SK-N-SH (cell line): Measurements from ENCODE around the gene TRRAP. TPM values are rescaled to one million over a fixed set of nuclear protein-coding genes. Genes with fewer than 3 reads are reported as not detected.

Experiments
- CTCF ChIA-PET: fragments of 300-600, 350-600 bp; formaldehyde crosslinking; extraction: SDS; loops from one replicate; lab custom pipeline; 2021; lab: Yijun Ruan, JAX
- POLR2A ChIA-PET: fragments of 350-600 bp; sonication (Branson Sonifier 250); formaldehyde crosslinking; extraction: SDS; loops from one replicate; lab custom pipeline; 2020; ENCODE audit warnings: antibody characterized with exemption, inconsistent platforms; lab: Yijun Ruan, JAX
- DNase-seq: peaks from one replicate; pipeline ENCODE4 v3.0.0; 2012
- H2AFZ ChIP-seq: fragments of 200-600 bp; sonication (generic); 2 replicates; pipeline ENCODE4 v1.8.1; 2016; ENCODE audit warnings: antibody characterized with exemption, mild to moderate bottlenecking, low read depth
- H3F3A ChIP-seq: fragments of 200-600 bp; sonication (generic); replicated peaks from 2 replicates; pipeline ENCODE3; 2016; ENCODE audit warnings: antibody characterized with exemption, mild to moderate bottlenecking; ENCODE audit not compliant: insufficient read depth
- H3K27ac ChIP-seq, 2 experiments: fragments of 200-500 bp in 1 of 2; fragments of 200-600 bp in 1 of 2; sonication (Bioruptor generic) in 1 of 2; sonication (generic), shearing (Covaris generic) in 1 of 2; 2 replicates each; pipeline versions ENCODE4 v1.5.1 to v1.6.1; 2014 to 2016; ENCODE audit warnings: low read depth in 2 of 2, inconsistent platforms in 1 of 2, low read length in 1 of 2, mild to moderate bottlenecking in 1 of 2, mixed read lengths in 1 of 2
- H3K27me3 ChIP-seq: fragments of 200-600 bp; sonication (generic), shearing (Covaris generic); 2 replicates; pipeline ENCODE4 v1.6.1; 2016; ENCODE audit warnings: mixed run types; ENCODE audit not compliant: insufficient read depth
- H3K36me3 ChIP-seq, 2 experiments: fragments of 200-500 bp in 1 of 2; fragments of 200-600 bp in 1 of 2; sonication (Bioruptor generic) in 1 of 2; sonication (generic) in 1 of 2; replicated peaks in 1 of 2; 2 replicates each; pipeline versions ENCODE3 to v1.5.1; 2014 to 2016; ENCODE audit warnings: low read length in 1 of 2, mild to moderate bottlenecking in 1 of 2; ENCODE audit not compliant: insufficient read depth in 2 of 2, control insufficient read depth in 1 of 2
- H3K4me1 ChIP-seq, 2 experiments: fragments of 200-500 bp in 1 of 2; fragments of 200-600 bp in 1 of 2; sonication (Bioruptor generic) in 1 of 2; sonication (generic), shearing (Covaris generic) in 1 of 2; 2 replicates each; pipeline versions ENCODE4 v1.5.1 to v1.6.1; 2014 to 2016; ENCODE audit warnings: low read depth in 1 of 2, low read length in 1 of 2, mixed run types in 1 of 2; ENCODE audit not compliant: insufficient read depth in 2 of 2, control insufficient read depth in 1 of 2
- H3K4me2 ChIP-seq: fragments of 200-600 bp; sonication (generic), shearing (Covaris generic); 2 replicates; pipeline ENCODE4 v1.6.1; 2017; ENCODE audit warnings: mixed run types
- H3K4me3 ChIP-seq, 2 experiments: fragments of 200-500 bp in 1 of 2; fragments of 200-600 bp in 1 of 2; sonication (Bioruptor generic) in 1 of 2; sonication (generic), shearing (Covaris generic) in 1 of 2; 2 replicates each; pipeline versions ENCODE4 v1.5.1 to v1.8.1; 2014 to 2016; ENCODE audit warnings: low read depth in 2 of 2, inconsistent platforms in 1 of 2, low read length in 1 of 2, mild to moderate bottlenecking in 1 of 2, mixed read lengths in 1 of 2, moderate library complexity in 1 of 2
- H3K79me2 ChIP-seq: fragments of 200-600 bp; sonication (generic); 2 replicates; pipeline ENCODE4 v1.8.1; 2017; ENCODE audit warnings: mild to moderate bottlenecking; ENCODE audit not compliant: insufficient read depth
- H3K9ac ChIP-seq: fragments of 200-600 bp; sonication (generic); 2 replicates; pipeline ENCODE4 v1.6.1; 2017; ENCODE audit warnings: mixed run types
- H3K9me2 ChIP-seq: fragments of 200-600 bp; sonication (generic); 2 replicates; pipeline ENCODE4 v1.6.1; 2017; ENCODE audit warnings: mixed run types
- H3K9me3 ChIP-seq: fragments of 200-600 bp; sonication (generic); 2 replicates; pipeline ENCODE4 v1.6.1; 2017; ENCODE audit warnings: mixed run types, mild to moderate bottlenecking, moderate library complexity
- H4K20me1 ChIP-seq: fragments of 200-600 bp; sonication (generic); 2 replicates; pipeline ENCODE4 v1.6.1; 2017; ENCODE audit warnings: mild to moderate bottlenecking, mixed run types; ENCODE audit not compliant: insufficient read depth
- ELF1 ChIP-seq: IDR thresholded peaks from 2 replicates; pipeline ENCODE4 v1.4.0; 2012
- EP300 ChIP-seq, 2 experiments: IDR thresholded peaks; 2 replicates each; pipeline versions ENCODE4 v1.4.0 to v1.6.1; 2012; ENCODE audit warnings: borderline replicate concordance in 1 of 2, low read depth in 1 of 2, low read length in 1 of 2
- FOSL2 ChIP-seq: IDR thresholded peaks from 2 replicates; pipeline ENCODE4 v1.4.0; 2012; ENCODE audit warnings: low read depth, mild to moderate bottlenecking, moderate library complexity, borderline replicate concordance
- GABPA ChIP-seq: IDR thresholded peaks from 2 replicates; pipeline ENCODE4 v1.4.0; 2012; ENCODE audit warnings: low read depth, mild to moderate bottlenecking
- GATA2 ChIP-seq: sonication (generic); formaldehyde crosslinking; IDR thresholded peaks from 2 replicates; pipeline ENCODE4 v1.5.0; 2020; ENCODE audit warnings: mild to moderate bottlenecking, missing genetic modification reagents
- MEF2A ChIP-seq: IDR thresholded peaks from 2 replicates; pipeline ENCODE4 v1.4.0; 2012; ENCODE audit warnings: low read depth, borderline replicate concordance
- MXI1 ChIP-seq: IDR thresholded peaks from 2 replicates; pipeline ENCODE4 v1.6.1; 2012; ENCODE audit warnings: mild to moderate bottlenecking, low read depth, low read length, improper control_type of control experiment
- NFIC ChIP-seq: IDR thresholded peaks from 2 replicates; pipeline ENCODE4 v1.4.0; 2012; ENCODE audit warnings: borderline replicate concordance
- RAD21 ChIP-seq: IDR thresholded peaks from 2 replicates; pipeline ENCODE4 v1.6.1; 2012; ENCODE audit warnings: mild to moderate bottlenecking, low read length
- RXRA ChIP-seq: IDR thresholded peaks from 2 replicates; pipeline ENCODE4 v1.4.0; 2012; ENCODE audit warnings: low read depth, mild to moderate bottlenecking, borderline replicate concordance
- SIN3A ChIP-seq: IDR thresholded peaks from 2 replicates; pipeline ENCODE4 v1.6.1; 2012; ENCODE audit warnings: low read depth, mild to moderate bottlenecking, low read length, moderate library complexity, borderline replicate concordance
- SMC3 ChIP-seq: IDR thresholded peaks from 2 replicates; pipeline ENCODE4 v1.6.1; 2012; ENCODE audit warnings: low read depth, low read length, improper control_type of control experiment
- TEAD4 ChIP-seq: IDR thresholded peaks from 2 replicates; pipeline ENCODE4 v1.4.0; 2012; ENCODE audit warnings: mild to moderate bottlenecking, borderline replicate concordance; ENCODE audit not compliant: insufficient read depth
- WGBS: methylation state at CpG from one replicate; pipeline ENCODE4 v1.1.6; 2017; ENCODE audit warnings: low lambda C conversion rate; 5-methylcytosine and 5-hydroxymethylcytosine counted together
- polyA plus RNA-seq, 3 experiments: library from polyadenylated mRNA; depleted of rRNA; stranded (reverse); fragments of >200 nt; gene quantifications; 2 replicates each; pipeline ENCODE4 v1.2.3, GENCODE V29; 2012
- TF ChIP-seq, protein P1 (sequence below): fragments of 200-600 bp; sonication (generic); IDR thresholded peaks from 2 replicates; pipeline ENCODE4 v1.6.1; 2017; ENCODE audit warnings: antibody characterized with exemption, mild to moderate bottlenecking, moderate library complexity
- TF ChIP-seq, protein P2 (sequence below): IDR thresholded peaks from 2 replicates; pipeline ENCODE4 v1.4.0; 2012; ENCODE audit warnings: low read depth
- TF ChIP-seq, protein P3 (sequence below): fragments of 150-350 bp; IDR thresholded peaks from 2 replicates; pipeline ENCODE4 v1.6.1; 2017; ENCODE audit warnings: antibody characterized with exemption, low read length, low read depth, borderline replicate concordance
- TF ChIP-seq, protein P4 (sequence below): IDR thresholded peaks from 2 replicates; pipeline ENCODE4 v1.6.1; 2012; ENCODE audit warnings: mild to moderate bottlenecking, low read depth, low read length, moderate library complexity
- TF ChIP-seq, protein P5 (sequence below): IDR thresholded peaks from 2 replicates; pipeline ENCODE4; 2012
- TF ChIP-seq, protein P6 (sequence below): IDR thresholded peaks from 2 replicates; pipeline ENCODE4 v1.4.0; 2012; ENCODE audit warnings: low read depth, borderline replicate concordance

The TRRAP gene
- polyA plus RNA-seq, 1 of the 3 experiments (the other 2 are of a cell fraction): 24.9 TPM

DNA sequence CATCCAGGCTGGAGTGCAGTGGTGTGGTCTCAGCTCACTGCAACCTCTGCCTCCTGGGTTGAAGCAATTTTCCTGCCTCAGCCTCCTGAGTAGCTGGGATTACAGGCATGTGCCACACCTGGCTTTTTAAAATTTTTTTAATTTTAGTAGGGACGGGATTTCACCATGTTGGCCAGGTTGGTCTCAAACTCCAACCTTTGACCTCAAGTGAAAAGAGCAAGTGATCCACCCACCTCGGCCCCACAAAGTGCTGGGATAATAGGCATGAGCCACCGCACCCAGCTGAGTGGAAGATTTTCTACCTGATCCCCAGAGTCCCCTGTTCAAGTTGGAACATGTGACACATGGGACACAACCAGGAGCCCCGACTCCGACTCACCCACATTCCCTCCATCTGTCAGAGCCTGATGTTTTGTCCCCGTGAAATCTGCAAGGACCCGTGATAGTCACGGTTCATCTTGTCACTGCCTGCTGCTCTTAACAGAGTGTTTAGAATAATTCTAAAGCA lies 161.1 kb downstream of the TRRAP start (continued):
- TF ChIP-seq TEAD4 (no peak), GABPA (no peak), SMC3 (no peak), RXRA (no peak)

DNA sequence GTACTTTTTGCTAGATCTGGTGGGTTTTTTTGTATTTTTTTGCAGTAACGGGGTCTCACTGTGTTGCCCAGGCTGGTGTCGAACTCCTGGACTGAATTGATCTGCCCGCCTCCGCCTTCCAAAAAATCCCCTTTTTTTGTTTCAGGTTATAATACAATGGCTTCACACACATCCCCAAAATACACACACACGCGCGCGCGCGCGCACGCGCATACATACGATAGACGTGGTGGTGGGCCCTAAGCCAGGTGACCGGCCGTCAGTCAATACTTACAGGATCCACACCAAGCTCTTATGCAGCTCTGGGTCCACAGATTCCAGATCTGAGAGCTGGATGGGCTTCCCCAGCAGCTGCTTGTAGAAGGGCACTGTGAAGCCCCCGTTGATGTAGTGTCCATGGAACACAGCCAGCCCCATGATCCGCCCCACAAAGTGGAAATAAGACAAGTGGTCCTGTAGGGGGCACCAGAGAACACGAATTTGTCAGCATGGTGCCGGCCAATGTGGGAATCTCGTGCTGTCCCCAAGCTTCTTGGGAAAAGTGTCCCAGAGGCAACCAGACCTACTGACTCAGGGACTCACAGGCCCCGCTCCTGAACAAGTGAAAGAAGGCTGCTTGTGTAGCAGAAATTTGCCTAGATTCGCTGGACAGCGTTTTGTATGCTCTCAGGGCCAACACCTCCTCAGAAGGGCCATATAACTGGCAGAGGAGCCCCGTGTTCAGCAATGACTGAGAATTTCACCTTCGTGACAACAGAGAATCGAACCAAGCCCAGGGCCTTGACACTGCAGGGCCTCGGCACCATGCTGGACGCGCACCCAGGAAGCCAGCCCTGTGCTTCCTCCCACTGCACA lies 162.0 kb downstream of the TRRAP start:
- 82% methylated on average over 31 of the region's 31 CpGs for WGBS
- H3K9me2 ChIP-seq: no peaks in the 10 kb centered on the region
- peaks cover 7 to 17% of the 10 kb centered on the region in 2 experiments; a peak in 3 of 4 replicates for H3K4me1 ChIP-seq
- H3K9ac ChIP-seq: no peak overlapping the region
- DNase-seq: peak; percentile 97
- 0 out of 4 replicates have a peak overlapping the region, but pooled peaks of 1 of the 2 experiments have one; percentile 23 for H3K27ac ChIP-seq
- H4K20me1 ChIP-seq: peaks cover 11% of the 10 kb centered on the region; the same call in 1 of the 2 replicates
- no peak overlapping the region for H3K4me2 ChIP-seq
- H3F3A ChIP-seq: peaks cover 35% of the 10 kb centered on the region
- no peaks in the 10 kb centered on the region for H3K9me3 ChIP-seq
- H3K36me3 ChIP-seq: peaks cover 67 to 76% of the 10 kb centered on the region in 2 experiments
- no peaks in the 10 kb centered on the region for H3K27me3 ChIP-seq
- ChIA-PET POLR2A (no interaction called here), CTCF (interaction anchor here (0.6 to 6.6 kb wide), 71 partner anchors 10 to 390 kb away, joined by 3 to 146 read pairs (median 4); partner anchors contain the start of genes ARPC1A and BUD31)
- no peak overlapping the region for H2AFZ ChIP-seq
- H3K4me3 ChIP-seq: no peak overlapping the region; a peak in 1 of 4 replicates
- peaks cover 7% of the 10 kb centered on the region; the same call in 1 of the 2 replicates for H3K79me2 ChIP-seq
- TF ChIP-seq RAD21: peak; percentile 98
- TF ChIP-seq GATA2 (CRISPR knock-in tag): no peak
- TF ChIP-seq GABPA: no peak
- no peak for TF ChIP-seq RXRA
- no peak for TF ChIP-seq FOSL2
- TF ChIP-seq, protein P1, sequence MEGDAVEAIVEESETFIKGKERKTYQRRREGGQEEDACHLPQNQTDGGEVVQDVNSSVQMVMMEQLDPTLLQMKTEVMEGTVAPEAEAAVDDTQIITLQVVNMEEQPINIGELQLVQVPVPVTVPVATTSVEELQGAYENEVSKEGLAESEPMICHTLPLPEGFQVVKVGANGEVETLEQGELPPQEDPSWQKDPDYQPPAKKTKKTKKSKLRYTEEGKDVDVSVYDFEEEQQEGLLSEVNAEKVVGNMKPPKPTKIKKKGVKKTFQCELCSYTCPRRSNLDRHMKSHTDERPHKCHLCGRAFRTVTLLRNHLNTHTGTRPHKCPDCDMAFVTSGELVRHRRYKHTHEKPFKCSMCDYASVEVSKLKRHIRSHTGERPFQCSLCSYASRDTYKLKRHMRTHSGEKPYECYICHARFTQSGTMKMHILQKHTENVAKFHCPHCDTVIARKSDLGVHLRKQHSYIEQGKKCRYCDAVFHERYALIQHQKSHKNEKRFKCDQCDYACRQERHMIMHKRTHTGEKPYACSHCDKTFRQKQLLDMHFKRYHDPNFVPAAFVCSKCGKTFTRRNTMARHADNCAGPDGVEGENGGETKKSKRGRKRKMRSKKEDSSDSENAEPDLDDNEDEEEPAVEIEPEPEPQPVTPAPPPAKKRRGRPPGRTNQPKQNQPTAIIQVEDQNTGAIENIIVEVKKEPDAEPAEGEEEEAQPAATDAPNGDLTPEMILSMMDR: peak; percentile 91
- TF ChIP-seq, protein P2, sequence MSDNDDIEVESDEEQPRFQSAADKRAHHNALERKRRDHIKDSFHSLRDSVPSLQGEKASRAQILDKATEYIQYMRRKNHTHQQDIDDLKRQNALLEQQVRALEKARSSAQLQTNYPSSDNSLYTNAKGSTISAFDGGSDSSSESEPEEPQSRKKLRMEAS: peak; percentile 29; the same call in 1 of the 2 replicates
- TF ChIP-seq, protein P3, sequence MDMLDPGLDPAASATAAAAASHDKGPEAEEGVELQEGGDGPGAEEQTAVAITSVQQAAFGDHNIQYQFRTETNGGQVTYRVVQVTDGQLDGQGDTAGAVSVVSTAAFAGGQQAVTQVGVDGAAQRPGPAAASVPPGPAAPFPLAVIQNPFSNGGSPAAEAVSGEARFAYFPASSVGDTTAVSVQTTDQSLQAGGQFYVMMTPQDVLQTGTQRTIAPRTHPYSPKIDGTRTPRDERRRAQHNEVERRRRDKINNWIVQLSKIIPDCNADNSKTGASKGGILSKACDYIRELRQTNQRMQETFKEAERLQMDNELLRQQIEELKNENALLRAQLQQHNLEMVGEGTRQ: no peak
- TF ChIP-seq TEAD4: no peak
- TF ChIP-seq, protein P4, sequence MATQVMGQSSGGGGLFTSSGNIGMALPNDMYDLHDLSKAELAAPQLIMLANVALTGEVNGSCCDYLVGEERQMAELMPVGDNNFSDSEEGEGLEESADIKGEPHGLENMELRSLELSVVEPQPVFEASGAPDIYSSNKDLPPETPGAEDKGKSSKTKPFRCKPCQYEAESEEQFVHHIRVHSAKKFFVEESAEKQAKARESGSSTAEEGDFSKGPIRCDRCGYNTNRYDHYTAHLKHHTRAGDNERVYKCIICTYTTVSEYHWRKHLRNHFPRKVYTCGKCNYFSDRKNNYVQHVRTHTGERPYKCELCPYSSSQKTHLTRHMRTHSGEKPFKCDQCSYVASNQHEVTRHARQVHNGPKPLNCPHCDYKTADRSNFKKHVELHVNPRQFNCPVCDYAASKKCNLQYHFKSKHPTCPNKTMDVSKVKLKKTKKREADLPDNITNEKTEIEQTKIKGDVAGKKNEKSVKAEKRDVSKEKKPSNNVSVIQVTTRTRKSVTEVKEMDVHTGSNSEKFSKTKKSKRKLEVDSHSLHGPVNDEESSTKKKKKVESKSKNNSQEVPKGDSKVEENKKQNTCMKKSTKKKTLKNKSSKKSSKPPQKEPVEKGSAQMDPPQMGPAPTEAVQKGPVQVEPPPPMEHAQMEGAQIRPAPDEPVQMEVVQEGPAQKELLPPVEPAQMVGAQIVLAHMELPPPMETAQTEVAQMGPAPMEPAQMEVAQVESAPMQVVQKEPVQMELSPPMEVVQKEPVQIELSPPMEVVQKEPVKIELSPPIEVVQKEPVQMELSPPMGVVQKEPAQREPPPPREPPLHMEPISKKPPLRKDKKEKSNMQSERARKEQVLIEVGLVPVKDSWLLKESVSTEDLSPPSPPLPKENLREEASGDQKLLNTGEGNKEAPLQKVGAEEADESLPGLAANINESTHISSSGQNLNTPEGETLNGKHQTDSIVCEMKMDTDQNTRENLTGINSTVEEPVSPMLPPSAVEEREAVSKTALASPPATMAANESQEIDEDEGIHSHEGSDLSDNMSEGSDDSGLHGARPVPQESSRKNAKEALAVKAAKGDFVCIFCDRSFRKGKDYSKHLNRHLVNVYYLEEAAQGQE: 0 out of 2 replicates have a peak, but pooled peaks have one; percentile 12
- TF ChIP-seq, protein P5, sequence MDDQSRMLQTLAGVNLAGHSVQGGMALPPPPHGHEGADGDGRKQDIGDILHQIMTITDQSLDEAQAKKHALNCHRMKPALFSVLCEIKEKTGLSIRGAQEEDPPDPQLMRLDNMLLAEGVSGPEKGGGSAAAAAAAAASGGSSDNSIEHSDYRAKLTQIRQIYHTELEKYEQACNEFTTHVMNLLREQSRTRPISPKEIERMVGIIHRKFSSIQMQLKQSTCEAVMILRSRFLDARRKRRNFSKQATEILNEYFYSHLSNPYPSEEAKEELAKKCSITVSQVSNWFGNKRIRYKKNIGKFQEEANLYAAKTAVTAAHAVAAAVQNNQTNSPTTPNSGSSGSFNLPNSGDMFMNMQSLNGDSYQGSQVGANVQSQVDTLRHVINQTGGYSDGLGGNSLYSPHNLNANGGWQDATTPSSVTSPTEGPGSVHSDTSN: no peak
- no peak for TF ChIP-seq EP300 (IDR thresholded peaks at IDR 0.05; ENCODE audit: borderline replicate concordance in 1 of 2, low read depth in 1 of 2, low read length in 1 of 2)
- TF ChIP-seq MEF2A: no peak
- TF ChIP-seq, protein P6, sequence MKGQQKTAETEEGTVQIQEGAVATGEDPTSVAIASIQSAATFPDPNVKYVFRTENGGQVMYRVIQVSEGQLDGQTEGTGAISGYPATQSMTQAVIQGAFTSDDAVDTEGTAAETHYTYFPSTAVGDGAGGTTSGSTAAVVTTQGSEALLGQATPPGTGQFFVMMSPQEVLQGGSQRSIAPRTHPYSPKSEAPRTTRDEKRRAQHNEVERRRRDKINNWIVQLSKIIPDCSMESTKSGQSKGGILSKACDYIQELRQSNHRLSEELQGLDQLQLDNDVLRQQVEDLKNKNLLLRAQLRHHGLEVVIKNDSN: no peak
- 0 out of 2 replicates have a peak, but pooled peaks have one; percentile 30 for TF ChIP-seq NFIC
- peak; percentile 80; the same call in 1 of the 2 replicates for TF ChIP-seq MXI1
- TF ChIP-seq ELF1: no peak
- no peak for TF ChIP-seq SIN3A
